H9 (cell line): Measurements from ENCODE around the gene TFB1M. TPM values are rescaled to one million over a fixed set of nuclear protein-coding genes. Genes with fewer than 3 reads are reported as not detected.

Source experiments
- DNase-seq: peaks from one replicate; pipeline ENCODE4 v3.0.0-alpha.2; 2017
- H2AFZ ChIP-seq: one replicate; pipeline ENCODE4 v1.6.1; 2013; ENCODE audit warnings: mild to moderate bottlenecking, low read length, control low read depth, moderate library complexity
- H2AK5ac ChIP-seq: 2 replicates; pipeline ENCODE4 v1.6.1; 2013; ENCODE audit warnings: low read length, control low read depth, mixed read lengths; ENCODE audit not compliant: insufficient read length
- H2BK120ac ChIP-seq: one replicate; pipeline ENCODE4 v1.6.1; 2013; ENCODE audit warnings: low read depth, mild to moderate bottlenecking, low read length, control low read depth, inconsistent platforms; ENCODE audit not compliant: poor library complexity, severe bottlenecking
- H2BK12ac ChIP-seq: 2 replicates; pipeline ENCODE4 v1.6.1; 2013; ENCODE audit warnings: low read length, control low read depth, mixed read lengths, low read depth; ENCODE audit not compliant: insufficient read length
- H2BK15ac ChIP-seq: 2 replicates; pipeline ENCODE4 v1.6.1; 2013; ENCODE audit warnings: low read depth, low read length, control low read depth
- H2BK20ac ChIP-seq: one replicate; pipeline ENCODE4 v1.6.1; 2013; ENCODE audit warnings: low read depth, mild to moderate bottlenecking, low read length, control low read depth, inconsistent platforms; ENCODE audit not compliant: poor library complexity, severe bottlenecking
- H2BK5ac ChIP-seq: 2 replicates; pipeline ENCODE4 v1.6.1; 2013; ENCODE audit warnings: low read length, control low read depth, mixed read lengths; ENCODE audit not compliant: insufficient read length
- H3K14ac ChIP-seq: 2 replicates; pipeline ENCODE4 v1.6.1; 2013; ENCODE audit warnings: low read length, control low read depth; ENCODE audit not compliant: insufficient read depth
- H3K18ac ChIP-seq: 2 replicates; pipeline ENCODE4 v1.6.1; 2013; ENCODE audit warnings: low read depth, mild to moderate bottlenecking, mixed read lengths, low read length, control low read depth; ENCODE audit not compliant: insufficient read length
- H3K23ac ChIP-seq: 2 replicates; pipeline ENCODE4 v1.6.1; 2013; ENCODE audit warnings: low read length, control low read depth, mixed read lengths, low read depth; ENCODE audit not compliant: insufficient read length
- H3K23me2 ChIP-seq: 2 replicates; pipeline ENCODE4 v1.6.1; 2013; ENCODE audit warnings: low read depth, mild to moderate bottlenecking, mixed read lengths, low read length, control low read depth; ENCODE audit not compliant: insufficient read length, poor library complexity, severe bottlenecking
- H3K27ac ChIP-seq: 2 replicates; pipeline ENCODE4 v1.5.1; 2013; ENCODE audit warnings: low read length, control low read depth, mixed read lengths, low read depth; ENCODE audit not compliant: insufficient read length
- H3K27me3 ChIP-seq: 2 replicates; pipeline ENCODE4 v1.6.1; 2013; ENCODE audit warnings: low read length, control low read depth, inconsistent platforms; ENCODE audit not compliant: insufficient read depth
- H3K4ac ChIP-seq: 2 replicates; pipeline ENCODE4 v1.6.1; 2013; ENCODE audit warnings: low read depth, mild to moderate bottlenecking, control low read depth, inconsistent platforms, low read length, moderate library complexity
- H3K4me1 ChIP-seq: 2 replicates; pipeline ENCODE4 v1.6.1; 2013; ENCODE audit warnings: low read length, control low read depth, inconsistent platforms; ENCODE audit not compliant: insufficient read depth
- H3K4me2 ChIP-seq: 2 replicates; pipeline ENCODE4 v1.6.1; 2013; ENCODE audit warnings: low read length, control low read depth, mixed read lengths; ENCODE audit not compliant: insufficient read length, insufficient read depth
- H3K56ac ChIP-seq: 2 replicates; pipeline ENCODE4 v1.6.1; 2013; ENCODE audit warnings: low read depth, mild to moderate bottlenecking, mixed read lengths, low read length, control low read depth; ENCODE audit not compliant: insufficient read length
- H3K79me1 ChIP-seq: 2 replicates; pipeline ENCODE4 v1.6.1; 2013; ENCODE audit warnings: low read depth, mild to moderate bottlenecking, moderate library complexity, low read length, control low read depth, inconsistent platforms; ENCODE audit not compliant: insufficient read depth, poor library complexity, severe bottlenecking
- H3K79me2 ChIP-seq: 2 replicates; pipeline ENCODE4 v1.6.1; 2013; ENCODE audit warnings: low read length, control low read depth, inconsistent platforms; ENCODE audit not compliant: insufficient read depth
- H3K9ac ChIP-seq: 2 replicates; pipeline ENCODE4 v1.6.1; 2013; ENCODE audit warnings: low read length, control low read depth, mixed read lengths; ENCODE audit not compliant: insufficient read length; ENCODE audit errors: extremely low read depth
- H3K9me3 ChIP-seq: one replicate; pipeline ENCODE4 v1.6.1; 2013; ENCODE audit warnings: low read depth, low read length, inconsistent platforms; ENCODE audit not compliant: control insufficient read depth
- H3T11ph ChIP-seq: one replicate; pipeline ENCODE4 v1.6.1; 2013; ENCODE audit warnings: mild to moderate bottlenecking, low read length, control low read depth, inconsistent platforms
- H4K20me1 ChIP-seq: one replicate; pipeline ENCODE4 v1.6.1; 2013; ENCODE audit not compliant: control insufficient read depth, insufficient read length, insufficient read depth
- H4K5ac ChIP-seq: 2 replicates; pipeline ENCODE4 v1.6.1; 2013; ENCODE audit warnings: low read depth, mild to moderate bottlenecking, mixed read lengths, low read length, control low read depth; ENCODE audit not compliant: insufficient read length
- H4K8ac ChIP-seq: replicated peaks from 2 replicates; pipeline ENCODE4 v1.6.1; 2013; ENCODE audit warnings: low read length, control low read depth, mixed read lengths, low read depth; ENCODE audit not compliant: insufficient read length
- H4K91ac ChIP-seq: 2 replicates; pipeline ENCODE4 v1.6.1; 2013; ENCODE audit warnings: low read depth, mild to moderate bottlenecking, moderate library complexity, mixed read lengths, low read length, control low read depth; ENCODE audit not compliant: insufficient read length
- H3K27ac Mint-ChIP-seq, 3 experiments: 2 replicates in 2 of 3; 3 replicates in 1 of 3; pipeline ENCODE4 v1.8.0; 2020 to 2021; ENCODE audit warnings: mixed read lengths in 3 of 3, mild to moderate bottlenecking in 1 of 3, moderate library complexity in 1 of 3
- H3K27me3 Mint-ChIP-seq: 2 replicates; pipeline ENCODE4 v1.8.0; 2021; ENCODE audit warnings: low read depth, mild to moderate bottlenecking, moderate library complexity, mixed read lengths
- H3K36me3 Mint-ChIP-seq, 3 experiments: 2 replicates in 2 of 3; 3 replicates in 1 of 3; pipeline ENCODE4 v1.8.0; 2020 to 2021; ENCODE audit warnings: low read depth in 3 of 3, mixed read lengths in 3 of 3; ENCODE audit not compliant: insufficient read depth in 1 of 3
- H3K4me1 Mint-ChIP-seq, 2 experiments: 2 replicates each; pipeline ENCODE4 v1.8.0; 2020; ENCODE audit warnings: mixed read lengths in 2 of 2
- H3K4me3 Mint-ChIP-seq, 2 experiments: 2 replicates in 1 of 2; 3 replicates in 1 of 2; pipeline ENCODE4 v1.8.0; 2020 to 2021; ENCODE audit warnings: mild to moderate bottlenecking in 2 of 2, mixed read lengths in 2 of 2, moderate library complexity in 1 of 2
- H3K9me3 Mint-ChIP-seq, 2 experiments: 2 replicates in 1 of 2; 3 replicates in 1 of 2; pipeline ENCODE4 v1.8.0; 2020; ENCODE audit warnings: mild to moderate bottlenecking in 2 of 2, mixed read lengths in 2 of 2, moderate library complexity in 1 of 2
- WGBS: extraction: QIAGEN DNeasy Blood & Tissue Kit; methylation state at CpG from one replicate; pipeline ENCODE4 v1.1.7; 2013; ENCODE audit warnings: missing lambda C conversion rate, low lambda C conversion rate, mixed read lengths; ENCODE audit not compliant: insufficient read length; ENCODE audit errors: extremely low coverage; 5-methylcytosine and 5-hydroxymethylcytosine counted together
- total RNA-seq: library from RNA; stranded (reverse); gene quantifications from 2 replicates; pipeline ENCODE4 v1.2.1, GENCODE V29; 2021
- TF ChIP-seq, protein P1 (sequence below): fragments of 200-600 bp; sonication (generic); conservative IDR thresholded peaks from 3 replicates; pipeline ENCODE4 v1.8.0; 2021; ENCODE audit warnings: antibody characterized with exemption, mild to moderate bottlenecking

Gene TFB1M
- total RNA-seq, 1 experiment from 2014 or later: 28.6 TPM

DNA sequence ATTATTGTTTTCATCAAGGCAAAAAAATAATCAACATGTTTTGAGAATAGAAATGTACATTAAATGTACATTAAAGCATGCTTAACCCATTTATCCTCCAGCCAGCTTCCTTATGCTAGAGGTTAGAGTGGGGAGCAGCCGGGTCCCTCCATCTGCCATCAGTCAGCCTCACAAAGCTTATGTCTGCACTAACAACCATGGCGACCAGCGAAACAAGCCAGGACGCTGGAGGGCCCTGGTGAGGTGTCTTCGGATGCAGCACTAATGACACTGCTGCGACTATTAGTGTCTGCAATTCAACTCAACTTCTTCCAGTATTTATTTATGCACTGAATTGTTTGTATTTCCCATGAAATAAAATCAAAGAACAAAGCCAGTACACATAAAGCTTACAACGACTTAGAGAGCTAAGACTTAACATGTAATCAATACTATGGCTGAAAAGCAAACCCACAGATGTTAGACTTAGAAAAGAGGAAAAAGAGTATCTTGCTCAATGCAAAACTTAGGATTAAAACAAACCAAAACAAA, 43.7 kb downstream of the TFB1M start:
- Mint-ChIP-seq H3K9me3 (peaks cover 0 to 3% of the 10 kb centered on the region in 2 experiments; a peak in 2 of 5 replicates), H3K27ac (no peak overlapping the region; a peak in 1 of 7 replicates), H3K27me3 (no peaks in the 10 kb centered on the region), H3K4me1 (peaks cover 23 to 31% of the 10 kb centered on the region in 2 experiments), H3K36me3 (peaks cover 22 to 33% (median 32%) of the 10 kb centered on the region in 3 experiments), H3K4me3 (no peak overlapping the region)
- Histone ChIP-seq H2BK120ac (no peak overlapping the region), H2BK20ac (no peak overlapping the region), H3K9ac (no peak overlapping the region), H3K23me2 (no peaks in the 10 kb centered on the region), H2AK5ac (no peak overlapping the region), H3K4me2 (no peak overlapping the region), H3T11ph (no peak overlapping the region), H3K23ac (no peak overlapping the region), H4K5ac (no peak overlapping the region), H3K18ac (no peak overlapping the region), H4K8ac (no peak overlapping the region), H2BK12ac (no peak overlapping the region), H3K79me1 (no peaks in the 10 kb centered on the region), H4K20me1 (no peaks in the 10 kb centered on the region), H2BK15ac (no peak overlapping the region), H3K79me2 (0 out of 2 replicates have a peak, but pooled peaks cover 1% of the 10 kb centered on the region), H3K27ac (no peak overlapping the region), H3K27me3 (no peaks in the 10 kb centered on the region), H3K4ac (no peak overlapping the region), H3K56ac (no peak overlapping the region), H2BK5ac (no peak overlapping the region), H4K91ac (no peak overlapping the region), H3K4me1 (peaks cover 4% of the 10 kb centered on the region; the same call in 1 of the 2 replicates), H3K14ac (no peak overlapping the region), H2AFZ (no peak overlapping the region), H3K9me3 (no peaks in the 10 kb centered on the region)
- TF ChIP-seq, protein P1, sequence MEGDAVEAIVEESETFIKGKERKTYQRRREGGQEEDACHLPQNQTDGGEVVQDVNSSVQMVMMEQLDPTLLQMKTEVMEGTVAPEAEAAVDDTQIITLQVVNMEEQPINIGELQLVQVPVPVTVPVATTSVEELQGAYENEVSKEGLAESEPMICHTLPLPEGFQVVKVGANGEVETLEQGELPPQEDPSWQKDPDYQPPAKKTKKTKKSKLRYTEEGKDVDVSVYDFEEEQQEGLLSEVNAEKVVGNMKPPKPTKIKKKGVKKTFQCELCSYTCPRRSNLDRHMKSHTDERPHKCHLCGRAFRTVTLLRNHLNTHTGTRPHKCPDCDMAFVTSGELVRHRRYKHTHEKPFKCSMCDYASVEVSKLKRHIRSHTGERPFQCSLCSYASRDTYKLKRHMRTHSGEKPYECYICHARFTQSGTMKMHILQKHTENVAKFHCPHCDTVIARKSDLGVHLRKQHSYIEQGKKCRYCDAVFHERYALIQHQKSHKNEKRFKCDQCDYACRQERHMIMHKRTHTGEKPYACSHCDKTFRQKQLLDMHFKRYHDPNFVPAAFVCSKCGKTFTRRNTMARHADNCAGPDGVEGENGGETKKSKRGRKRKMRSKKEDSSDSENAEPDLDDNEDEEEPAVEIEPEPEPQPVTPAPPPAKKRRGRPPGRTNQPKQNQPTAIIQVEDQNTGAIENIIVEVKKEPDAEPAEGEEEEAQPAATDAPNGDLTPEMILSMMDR: no peak
- DNase-seq: no peak
- no CpG with 5 or more reads among the region's 7 CpGs for WGBS
